ENCODE data around the gene MLLT3.

DNA sequence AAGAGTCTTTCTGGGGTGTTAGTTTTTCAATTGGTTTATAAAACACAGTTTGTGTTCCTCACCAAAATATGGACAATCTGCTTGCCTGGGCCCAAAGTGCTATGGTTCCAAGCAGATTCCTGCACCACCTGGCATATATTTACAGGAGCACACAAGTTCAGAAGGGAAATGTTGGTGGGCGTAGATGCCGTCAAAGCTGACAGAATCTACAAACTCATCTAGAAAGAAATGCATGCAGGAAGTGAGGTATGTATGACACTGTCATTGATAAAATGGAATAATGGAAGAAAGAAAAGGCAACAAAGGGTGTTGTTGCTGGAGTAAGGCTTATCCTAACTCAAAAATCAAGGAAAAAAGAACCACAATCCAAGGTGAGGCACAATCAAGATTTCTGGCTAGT is 225.8 kb downstream of the MLLT3 start:
- TF ChIP-seq, protein P1, sequence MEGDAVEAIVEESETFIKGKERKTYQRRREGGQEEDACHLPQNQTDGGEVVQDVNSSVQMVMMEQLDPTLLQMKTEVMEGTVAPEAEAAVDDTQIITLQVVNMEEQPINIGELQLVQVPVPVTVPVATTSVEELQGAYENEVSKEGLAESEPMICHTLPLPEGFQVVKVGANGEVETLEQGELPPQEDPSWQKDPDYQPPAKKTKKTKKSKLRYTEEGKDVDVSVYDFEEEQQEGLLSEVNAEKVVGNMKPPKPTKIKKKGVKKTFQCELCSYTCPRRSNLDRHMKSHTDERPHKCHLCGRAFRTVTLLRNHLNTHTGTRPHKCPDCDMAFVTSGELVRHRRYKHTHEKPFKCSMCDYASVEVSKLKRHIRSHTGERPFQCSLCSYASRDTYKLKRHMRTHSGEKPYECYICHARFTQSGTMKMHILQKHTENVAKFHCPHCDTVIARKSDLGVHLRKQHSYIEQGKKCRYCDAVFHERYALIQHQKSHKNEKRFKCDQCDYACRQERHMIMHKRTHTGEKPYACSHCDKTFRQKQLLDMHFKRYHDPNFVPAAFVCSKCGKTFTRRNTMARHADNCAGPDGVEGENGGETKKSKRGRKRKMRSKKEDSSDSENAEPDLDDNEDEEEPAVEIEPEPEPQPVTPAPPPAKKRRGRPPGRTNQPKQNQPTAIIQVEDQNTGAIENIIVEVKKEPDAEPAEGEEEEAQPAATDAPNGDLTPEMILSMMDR (IDR thresholded peaks at IDR 0.05), result no peak
- TF ChIP-seq EP300 (IDR thresholded peaks at IDR 0.05), result no peak
